Fibroblast of lung (primary cell): ENCODE results near the gene ARHGEF4. TPM values are rescaled to one million over a fixed set of nuclear protein-coding genes. Genes with fewer than 3 reads are reported as not detected.

Source experiments
- DNase-seq, 2 donors: peaks; one replicate each; pipeline versions ENCODE4 v3.0.0 to v3.0.0-alpha.2; 2010; ENCODE audit warnings: low read depth in 2 of 2
- H2AFZ ChIP-seq: 2 replicates; pipeline ENCODE4 v1.5.1; 2012; ENCODE audit warnings: low read length, control low read depth, inconsistent platforms
- H3K27ac ChIP-seq: 2 replicates; pipeline ENCODE4 v1.5.1; 2011; ENCODE audit warnings: low read length, control low read depth; ENCODE audit not compliant: insufficient read depth
- H3K27me3 ChIP-seq: 2 replicates; pipeline ENCODE4 v1.5.1; 2011; ENCODE audit warnings: mild to moderate bottlenecking, low read length; ENCODE audit not compliant: control insufficient read depth, insufficient read depth
- H3K36me3 ChIP-seq: 2 replicates; pipeline ENCODE4 v1.5.1; 2011; ENCODE audit warnings: low read length; ENCODE audit not compliant: control insufficient read depth, insufficient read depth
- H3K4me1 ChIP-seq: 2 replicates; pipeline ENCODE4 v1.5.1; 2011; ENCODE audit warnings: low read length; ENCODE audit not compliant: control insufficient read depth, insufficient read depth; ENCODE audit errors: extremely low read depth
- H3K4me2 ChIP-seq: 2 replicates; pipeline ENCODE4 v1.5.1; 2011; ENCODE audit warnings: low read length, control low read depth; ENCODE audit not compliant: insufficient read depth; ENCODE audit errors: extremely low read depth
- H3K4me3 ChIP-seq, 4 experiments: fragments of 200-600 bp in 1 of 4; sonication (generic) in 1 of 4; replicated peaks in 1 of 4; 2 replicates each; pipeline ENCODE4 v1.5.1; 2011 to 2016; ENCODE audit warnings: low read length in 4 of 4, low read depth in 3 of 4, mild to moderate bottlenecking in 3 of 4, control low read depth in 2 of 4, inconsistent platforms in 1 of 4, mixed read lengths in 1 of 4; ENCODE audit not compliant: insufficient read depth in 1 of 4; ENCODE audit errors: control extremely low read depth in 1 of 4
- H3K79me2 ChIP-seq: 2 replicates; pipeline ENCODE4 v1.5.1; 2012; ENCODE audit warnings: mild to moderate bottlenecking, low read length, inconsistent platforms; ENCODE audit not compliant: control insufficient read depth, insufficient read depth
- H3K9ac ChIP-seq: 2 replicates; pipeline ENCODE4 v1.5.1; 2011; ENCODE audit warnings: mild to moderate bottlenecking, low read length, control low read depth; ENCODE audit not compliant: insufficient read depth
- H3K9me3 ChIP-seq: 2 replicates; pipeline ENCODE4 v1.5.1; 2012; ENCODE audit warnings: low read depth, low read length; ENCODE audit not compliant: control insufficient read depth, insufficient read depth
- H4K20me1 ChIP-seq: 2 replicates; pipeline ENCODE4 v1.5.1; 2011; ENCODE audit warnings: low read length; ENCODE audit not compliant: control insufficient read depth, insufficient read depth; ENCODE audit errors: extremely low read depth
- CTCF ChIP-seq, 2 donors: IDR thresholded peaks in 1 of 2; conservative IDR thresholded peaks in 1 of 2; 1 replicate in 1 of 2; 2 replicates in 1 of 2; pipeline ENCODE4 v1.5.1; 2011 to 2012; ENCODE audit warnings: low read length in 2 of 2, control low read depth in 1 of 2, inconsistent platforms in 1 of 2, low read depth in 1 of 2, mild to moderate bottlenecking in 1 of 2
- EZH2 ChIP-seq: IDR thresholded peaks from 2 replicates; pipeline ENCODE4 v1.5.1; 2012; ENCODE audit warnings: low read length, control low read depth, mild to moderate bottlenecking; ENCODE audit errors: missing control alignments
- polyA plus RNA-seq, 2 donors: library from polyadenylated mRNA; depleted of rRNA in 1 of 2; stranded (reverse) in 1 of 2; unstranded in 1 of 2; fragments of >200 nt; gene quantifications; 2 replicates each; pipeline ENCODE4 v1.2.1, GENCODE V29; 2011 to 2012; ENCODE audit warnings: missing spikeins in 1 of 2
- total RNA-seq: library from RNA; depleted of rRNA; stranded (reverse); fragments of >200 nt; gene quantifications from 2 replicates; pipeline ENCODE4 v1.2.1, GENCODE V29; 2014

ARHGEF4 gene
- total and polyA plus RNA-seq, 2 donors (not counting 1 experiment from before 2014, with no cell fraction given) = 0.05 to 0.83 TPM

DNA sequence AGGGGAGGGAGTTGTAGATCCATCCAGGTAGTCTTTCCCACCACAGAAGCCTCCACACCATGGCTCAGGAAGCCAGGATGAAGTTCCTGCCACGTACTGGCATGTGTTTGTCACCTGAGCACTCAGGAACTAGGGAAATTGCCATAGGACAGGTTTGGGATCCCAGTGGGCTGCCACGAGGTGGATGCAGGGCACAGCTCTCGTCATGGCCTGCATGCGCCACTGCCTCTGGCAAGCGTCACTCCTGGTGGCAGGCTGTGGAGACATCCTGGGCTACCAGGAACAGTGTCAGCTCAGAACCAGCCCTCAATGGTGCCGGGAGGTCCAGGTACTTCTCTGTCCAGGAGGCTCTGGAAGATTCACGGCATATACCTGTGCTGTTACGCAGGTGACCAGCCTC lies 3.8 kb downstream of the ARHGEF4 start:
- H3K4me3 ChIP-seq = no peak overlapping the region
- no peaks in the 10 kb centered on the region for H3K79me2 ChIP-seq
- no peak overlapping the region for H3K9ac ChIP-seq
- TF ChIP-seq EZH2 = no peak
- no peak for TF ChIP-seq CTCF (conservative IDR thresholded peaks at IDR 0.05 in 1 of 2, IDR thresholded peaks at IDR 0.05 in 1 of 2; ENCODE audit: low read depth in 1 of 2, low read length in 2 of 2)
- H3K27ac ChIP-seq = no peak overlapping the region
- H3K9me3 ChIP-seq = no peaks in the 10 kb centered on the region
- H3K4me2 ChIP-seq = no peak overlapping the region
- H3K27me3 ChIP-seq = peaks cover 4% of the 10 kb centered on the region
- H4K20me1 ChIP-seq = no peaks in the 10 kb centered on the region
- no peak for DNase-seq
- no peaks in the 10 kb centered on the region for H3K36me3 ChIP-seq
- H3K4me1 ChIP-seq = no peaks in the 10 kb centered on the region
- no peak overlapping the region for H2AFZ ChIP-seq

GRCh38 chr2:130841741-130842365 lies 5.1 kb downstream of the ARHGEF4 start:
- no peak for TF ChIP-seq CTCF (conservative IDR thresholded peaks at IDR 0.05 in 1 of 2, IDR thresholded peaks at IDR 0.05 in 1 of 2; ENCODE audit: low read depth in 1 of 2, low read length in 2 of 2)
- TF ChIP-seq EZH2 = no peak
- no peak overlapping the region for H3K27ac ChIP-seq
- no peaks in the 10 kb centered on the region for H3K79me2 ChIP-seq
- no peaks in the 10 kb centered on the region for H3K27me3 ChIP-seq
- H3K4me2 ChIP-seq = no peak overlapping the region
- H3K4me3 ChIP-seq = no peak overlapping the region
- H3K36me3 ChIP-seq = no peaks in the 10 kb centered on the region
- no peaks in the 10 kb centered on the region for H4K20me1 ChIP-seq
- H3K9me3 ChIP-seq = no peaks in the 10 kb centered on the region
- no peak overlapping the region for H3K9ac ChIP-seq
- no peak for DNase-seq
- no peaks in the 10 kb centered on the region for H3K4me1 ChIP-seq
- no peak overlapping the region for H2AFZ ChIP-seq

- no peaks in the 10 kb centered on the region for H3K36me3 ChIP-seq
- H3K9ac ChIP-seq = no peak overlapping the region
- H3K4me1 ChIP-seq = no peaks in the 10 kb centered on the region
- no peak for TF ChIP-seq EZH2
- no peak for TF ChIP-seq CTCF (conservative IDR thresholded peaks at IDR 0.05 in 1 of 2, IDR thresholded peaks at IDR 0.05 in 1 of 2; ENCODE audit: low read depth in 1 of 2, low read length in 2 of 2)
- H3K4me2 ChIP-seq = no peak overlapping the region
- H3K27ac ChIP-seq = no peak overlapping the region
- no peak for DNase-seq
- H3K27me3 ChIP-seq = no peaks in the 10 kb centered on the region
- no peak overlapping the region for H3K4me3 ChIP-seq
- H2AFZ ChIP-seq = no peak overlapping the region
- no peaks in the 10 kb centered on the region for H3K79me2 ChIP-seq
- H3K9me3 ChIP-seq = no peaks in the 10 kb centered on the region
- no peaks in the 10 kb centered on the region for H4K20me1 ChIP-seq
Measured at GRCh38 chr2:130842770-130843169, 6.1 kb downstream of the ARHGEF4 start.
